Astrocyte of the cerebellum (primary cell): ENCODE results near the gene KCND3.
A peak's percentile ranks its signal among the peaks of the same experiment; 100 is the strongest.

Source experiments
- DNase-seq: peaks from one replicate; pipeline ENCODE4 v3.0.0-alpha.2; 2011; ENCODE audit warnings: low read depth
- H3K4me3 ChIP-seq: 2 replicates; pipeline ENCODE4 v1.5.1; 2011; ENCODE audit warnings: mild to moderate bottlenecking, low read depth, low read length, moderate library complexity
- CTCF ChIP-seq: IDR thresholded peaks from 2 replicates; pipeline ENCODE4 v1.5.1; 2012; ENCODE audit warnings: low read length, low read depth, moderate library complexity, mild to moderate bottlenecking; ENCODE audit errors: missing control alignments
- in situ Hi-C: cut with HindIII; loops from 2 replicates; pipeline ENCODE4 v1.10.0; 2017; ENCODE audit warnings: low sequenced_read_pairs

The KCND3 gene

GRCh38 chr1:111990026-111990877, 784 bp upstream of the KCND3 start:
- DNase-seq = no peak
- H3K4me3 ChIP-seq = peak overlapping the region; percentile 32
- in situ Hi-C loops = no loop called here
- TF ChIP-seq CTCF = no peak

- in situ Hi-C loops = no loop called here
- no peak for TF ChIP-seq CTCF
- DNase-seq = no peak
- H3K4me3 ChIP-seq = peak overlapping the region; percentile 14
Observed at GRCh38 chr1:111988743-111989453, 570 bp downstream of the KCND3 start.

- no peak for DNase-seq
- in situ Hi-C loops = no loop called here
- TF ChIP-seq CTCF = no peak
- H3K4me3 ChIP-seq = no peak overlapping the region
Observed at GRCh38 chr1:111988377-111988742, 1.1 kb downstream of the KCND3 start.

- in situ Hi-C loops = no loop called here
- DNase-seq = no peak
- no peak for TF ChIP-seq CTCF
- H3K4me3 ChIP-seq = no peak overlapping the region
Observed at GRCh38 chr1:111987502-111987901, 2.0 kb downstream of the KCND3 start.

- no peak for TF ChIP-seq CTCF
Observed at GRCh38 chr1:111983500-111983899, 6.0 kb downstream of the KCND3 start.

GRCh38 chr1:111982428-111982827, 7.0 kb downstream of the KCND3 start:
- no peak for DNase-seq
- in situ Hi-C loops = no loop called here
- no peak overlapping the region for H3K4me3 ChIP-seq
- no peak for TF ChIP-seq CTCF

More at GRCh38 chr1:111983500-111983899, 6.0 kb downstream of the KCND3 start:
- in situ Hi-C loops = no loop called here
- no peak overlapping the region for H3K4me3 ChIP-seq
- DNase-seq = no peak
